Measurements from ENCODE around the gene NME2. TPM values are rescaled to one million over a fixed set of nuclear protein-coding genes. Genes with fewer than 3 reads are reported as not detected.
"Not testable (repeated sequence)": the region's sequence is repeated elsewhere in the genome, so short reads cannot be mapped to it uniquely, and the experiment has no call there.

The NME2 gene
- total RNA-seq, 2 experiments from 2014 or later, result 790 to 814 TPM

DNA sequence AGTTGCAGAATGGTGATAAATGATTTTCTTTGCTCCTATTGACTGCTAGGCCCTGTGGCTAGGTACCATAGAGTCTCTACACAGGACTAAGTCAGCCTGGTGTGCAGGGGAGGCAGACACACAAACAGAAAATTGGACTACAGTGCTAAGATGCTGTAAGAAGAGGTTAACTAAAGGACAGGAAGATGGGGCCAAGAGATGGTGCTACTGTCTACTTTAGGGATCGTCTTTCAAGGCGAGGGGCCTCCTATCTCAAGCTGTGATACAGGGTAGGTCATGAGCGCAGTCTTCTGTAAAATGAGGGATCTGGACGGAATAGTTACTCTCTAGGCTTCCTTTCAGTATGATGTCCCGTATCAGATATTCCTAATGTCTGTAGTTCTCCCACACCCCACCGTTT is 12.0 kb upstream of the NME2 start:
- no peak for DNase-seq
- no peak overlapping the region for H3K27ac Mint-ChIP-seq
- CTCF ChIA-PET, result interaction anchor here (1.2 to 4.3 kb wide), 6 partner anchors 10 to 152 kb away, joined by 4 to 124 read pairs (median 22); partner anchors contain the start of genes NME2 and SPAG9
- H3K27me3 Mint-ChIP-seq, result no peaks in the 10 kb centered on the region
- peaks cover 21% of the 10 kb centered on the region for H3K36me3 Mint-ChIP-seq
- H3K9me3 Mint-ChIP-seq, result no peaks in the 10 kb centered on the region
- no peak overlapping the region for H3K4me3 Mint-ChIP-seq
- peaks cover 19% of the 10 kb centered on the region for H3K4me1 Mint-ChIP-seq (ENCODE audit: low read depth)
- POLR2A ChIA-PET, result interaction anchor here (1.0 to 1.3 kb wide), 3 partner anchors 11 to 107 kb away, joined by 3 to 16 read pairs (median 4); partner anchors contain the start of gene NME2
- intact Hi-C loops (cut with micrococcal nuclease), result loop anchor here (5.0 kb wide), 1 partner anchor 302 kb away; no protein-coding TSS in a partner anchor

DNA sequence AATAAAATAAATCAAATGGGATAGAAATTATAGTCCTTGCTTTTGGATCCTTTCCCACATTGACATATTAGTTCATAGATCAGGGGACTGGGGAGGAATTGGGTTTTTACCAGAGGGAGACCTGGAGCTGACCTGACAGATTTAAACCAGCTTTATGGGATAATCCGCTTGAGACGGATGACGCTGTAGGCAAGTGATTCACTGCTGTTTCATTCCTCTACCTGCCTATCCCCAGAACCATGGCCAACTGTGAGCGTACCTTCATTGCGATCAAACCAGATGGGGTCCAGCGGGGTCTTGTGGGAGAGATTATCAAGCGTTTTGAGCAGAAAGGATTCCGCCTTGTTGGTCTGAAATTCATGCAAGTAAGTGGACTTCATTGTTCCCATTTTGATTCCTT is 10.8 kb upstream of the NME2 start:
- peak overlapping the region; percentile 32 for H3K4me3 Mint-ChIP-seq

DNA sequence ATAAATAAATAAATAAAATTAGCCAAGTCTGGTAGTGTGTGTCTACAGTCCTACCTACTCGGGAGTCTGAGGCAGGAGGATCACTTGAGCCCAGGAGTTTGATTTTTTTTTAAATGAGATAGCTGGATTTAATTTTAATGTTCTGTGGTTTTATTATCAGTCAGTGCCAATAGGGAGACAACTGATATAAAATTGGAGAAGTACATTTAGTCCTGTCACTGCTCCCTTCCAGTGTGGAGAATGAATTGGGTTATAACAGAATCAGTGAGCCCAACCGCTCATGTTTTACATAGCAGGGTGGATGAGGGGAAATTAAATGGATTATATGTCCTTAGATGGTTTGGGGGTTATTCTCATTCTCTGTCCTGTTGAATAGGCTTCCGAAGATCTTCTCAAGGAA is 6.6 kb upstream of the NME2 start:
- DNase-seq, result no peak
- ChIA-PET POLR2A (interaction anchor here (0.7 kb wide), 1 partner anchor 208 kb away, joined by 3 read pairs; no protein-coding TSS in a partner anchor), CTCF (no interaction called here)
- H3K27me3 Mint-ChIP-seq, result no peaks in the 10 kb centered on the region
- peaks cover 19% of the 10 kb centered on the region for H3K4me1 Mint-ChIP-seq (ENCODE audit: low read depth)
- intact Hi-C loops (cut with micrococcal nuclease), result no loop called here
- H3K27ac Mint-ChIP-seq, result no peak overlapping the region
- H3K4me3 Mint-ChIP-seq, result no peak overlapping the region
- no peaks in the 10 kb centered on the region for H3K9me3 Mint-ChIP-seq
- H3K36me3 Mint-ChIP-seq, result peaks cover 46% of the 10 kb centered on the region

More for the DNA sequence above, 10.8 kb upstream of the NME2 start:
- Mint-ChIP-seq H3K27me3 (no peaks in the 10 kb centered on the region), H3K36me3 (peaks cover 28% of the 10 kb centered on the region), H3K27ac (no peak overlapping the region), H3K9me3 (no peaks in the 10 kb centered on the region), H3K4me1 (ENCODE audit: low read depth) (peaks cover 19% of the 10 kb centered on the region)
- intact Hi-C loops (cut with micrococcal nuclease), result no loop called here
- CTCF ChIA-PET, result interaction anchor here (0.5 to 4.2 kb wide), 2 partner anchors 8 to 134 kb away, joined by 3 to 41 read pairs; partner anchors contain the start of gene NME2
- no peak for DNase-seq
- POLR2A ChIA-PET, result interaction anchor here (1.0 kb wide), 1 partner anchor 10 kb away, joined by 3 read pairs; no protein-coding TSS in a partner anchor

DNA sequence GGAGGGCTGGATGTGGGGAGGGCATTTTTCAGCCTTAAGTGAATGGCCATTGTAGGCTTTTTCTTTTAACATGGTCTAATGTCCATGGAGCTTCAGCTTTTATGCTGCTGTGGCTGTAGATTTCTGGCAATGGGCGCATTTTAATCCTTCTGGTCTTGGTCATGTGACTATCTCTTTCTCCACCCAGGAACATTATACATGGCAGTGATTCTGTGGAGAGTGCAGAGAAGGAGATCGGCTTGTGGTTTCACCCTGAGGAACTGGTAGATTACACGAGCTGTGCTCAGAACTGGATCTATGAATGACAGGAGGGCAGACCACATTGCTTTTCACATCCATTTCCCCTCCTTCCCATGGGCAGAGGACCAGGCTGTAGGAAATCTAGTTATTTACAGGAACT is 4.7 kb upstream of the NME2 start:
- no peak for DNase-seq
- Mint-ChIP-seq H3K4me1 (ENCODE audit: low read depth) (peaks cover 19% of the 10 kb centered on the region), H3K27ac (no peak overlapping the region), H3K27me3 (no peaks in the 10 kb centered on the region), H3K9me3 (no peaks in the 10 kb centered on the region), H3K36me3 (peaks cover 37% of the 10 kb centered on the region), H3K4me3 (no peak overlapping the region)
- intact Hi-C loops (cut with micrococcal nuclease), result no loop called here
- CTCF ChIA-PET, result interaction anchor here (5.7 kb wide), 1 partner anchor 7 kb away, joined by 41 read pairs; the partner anchor contains the start of gene NME1
- POLR2A ChIA-PET, result interaction anchor here (1.4 kb wide), 1 partner anchor 99 kb away, joined by 4 read pairs; the partner anchor contains the start of gene UTP18

DNA sequence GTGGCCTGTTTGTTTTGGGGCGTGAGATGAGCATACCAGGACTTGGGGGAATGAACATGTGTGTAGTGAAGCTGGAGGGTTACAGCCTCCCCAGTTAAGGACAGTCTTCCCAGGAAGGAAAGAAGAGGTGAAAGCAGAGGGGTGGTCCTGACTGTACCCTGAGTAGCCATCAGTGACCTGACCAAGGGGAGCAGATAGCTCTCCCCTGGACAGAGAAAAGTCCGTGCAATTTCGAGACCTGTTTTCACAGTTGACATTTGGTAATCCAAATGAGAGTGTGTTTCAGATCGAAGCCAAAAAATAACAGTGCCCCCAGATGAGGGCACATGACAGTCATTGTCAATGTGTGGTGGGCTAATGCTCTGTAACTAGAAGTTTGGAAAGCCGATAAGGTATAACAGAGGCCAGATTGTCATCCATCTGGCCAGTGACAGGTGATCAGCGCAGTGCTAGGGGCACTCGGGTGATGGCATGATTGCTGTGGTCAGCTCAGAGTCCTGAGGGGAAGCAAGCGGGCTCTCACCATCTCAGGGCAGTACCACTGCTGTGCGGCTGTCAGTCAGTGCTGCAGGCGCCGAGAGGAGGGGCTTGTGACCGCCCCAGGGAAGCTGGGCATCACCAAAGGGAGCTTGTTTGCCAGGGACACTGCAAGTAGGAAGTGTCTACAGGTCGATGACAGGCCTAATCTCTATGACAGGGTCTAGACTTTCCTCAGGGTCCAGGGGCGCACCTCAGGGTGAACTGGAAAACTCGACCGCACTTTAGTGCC is 1.1 kb upstream of the NME2 start:
- Mint-ChIP-seq H3K27ac (peak overlapping the region; percentile 89), H3K9me3 (no peaks in the 10 kb centered on the region), H3K36me3 (peaks cover 41% of the 10 kb centered on the region), H3K27me3 (no peaks in the 10 kb centered on the region), H3K4me3 (peak overlapping the region; percentile 82), H3K4me1 (ENCODE audit: low read depth) (peaks cover 29% of the 10 kb centered on the region)
- intact Hi-C loops (cut with micrococcal nuclease), result loop anchor here (5.0 kb wide), 1 partner anchor 163 kb away; no protein-coding TSS in a partner anchor
- POLR2A ChIA-PET, result interaction anchor here (0.6 to 2.1 kb wide), 5 partner anchors 10 to 299 kb away, joined by 3 to 16 read pairs (median 3); partner anchors contain the start of genes NME1 and TOB1
- CTCF ChIA-PET, result interaction anchor here (1.0 to 5.7 kb wide), 5 partner anchors 11 to 165 kb away, joined by 3 to 41 read pairs (median 4); partner anchors contain the start of genes NME1 and SPAG9
- DNase-seq, result no peak

- Mint-ChIP-seq H3K36me3 (peaks cover 38% of the 10 kb centered on the region), H3K27me3 (no peaks in the 10 kb centered on the region), H3K4me3 (peak overlapping the region; percentile 82), H3K4me1 (ENCODE audit: low read depth) (peaks cover 29% of the 10 kb centered on the region), H3K27ac (peak overlapping the region; percentile 89), H3K9me3 (no peaks in the 10 kb centered on the region)
- intact Hi-C loops (cut with micrococcal nuclease), result loop anchor here (1.0 to 5.0 kb wide), 4 partner anchors 12 to 163 kb away; partner anchors contain the start of genes MBTD1, NME1 and UTP18
- DNase-seq, result no peak
- ChIA-PET POLR2A (interaction anchor here (0.6 to 2.1 kb wide), 5 partner anchors 11 to 300 kb away, joined by 3 to 16 read pairs (median 3); partner anchors contain the start of genes NME1 and TOB1), CTCF (interaction anchor here (0.7 to 5.7 kb wide), 7 partner anchors 11 to 183 kb away, joined by 3 to 41 read pairs (median 4); partner anchors contain the start of genes NME1 and SPAG9)
Observed at GRCh38 chr17:51165680-51166197, 472 bp upstream of the NME2 start.

DNA sequence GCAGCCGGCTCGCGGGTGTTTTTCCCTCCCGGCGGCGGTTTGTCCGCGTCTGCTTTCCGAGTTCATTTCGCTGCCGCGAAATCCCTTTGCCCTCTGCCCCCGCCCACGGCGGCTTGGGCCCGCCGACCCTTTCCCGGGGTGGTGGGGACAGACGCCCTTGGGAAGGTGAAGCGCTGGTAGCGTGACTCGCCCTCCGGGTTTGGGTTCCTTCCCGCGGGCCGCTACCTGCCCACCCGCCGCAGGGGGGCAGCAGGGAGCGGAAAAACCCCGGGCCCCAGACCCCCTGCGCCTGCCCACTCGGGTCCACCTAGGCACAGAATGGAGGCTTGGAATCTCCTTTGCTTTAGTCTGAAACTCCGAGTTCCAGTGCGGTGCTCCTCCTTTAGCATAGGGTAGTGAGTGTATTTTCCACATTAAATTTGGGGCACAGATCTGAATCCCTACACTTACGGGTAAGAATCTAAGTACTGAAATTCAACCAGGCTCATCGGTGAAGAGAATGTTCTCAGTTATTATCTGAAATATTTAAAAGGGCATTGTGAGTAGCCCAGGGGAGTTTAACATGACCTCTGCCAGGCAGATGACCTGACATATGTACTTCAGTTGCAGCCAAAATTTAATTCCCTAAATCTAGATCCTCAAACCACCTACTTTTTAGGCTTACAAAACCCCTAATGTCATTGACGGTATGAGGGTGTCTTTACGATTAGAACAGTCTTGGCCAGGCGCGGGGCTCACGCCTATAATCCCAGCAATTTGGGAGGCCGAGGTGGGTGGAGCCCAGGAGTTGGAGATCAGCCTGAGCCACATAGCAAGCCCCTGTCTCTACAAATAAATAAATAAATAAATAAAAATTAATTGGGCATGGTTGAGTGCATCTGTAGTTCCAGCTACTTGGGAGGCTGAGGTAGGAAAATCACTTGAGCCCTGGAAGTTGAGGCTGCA is 1.0 kb downstream of the NME2 start:
- H3K4me3 Mint-ChIP-seq, result peak overlapping the region; percentile 79
- H3K4me1 Mint-ChIP-seq (ENCODE audit: low read depth), result peaks cover 29% of the 10 kb centered on the region
- H3K27ac Mint-ChIP-seq, result peak overlapping the region; percentile 82
- intact Hi-C loops (cut with micrococcal nuclease), result loop anchor here (1.0 to 5.0 kb wide), 4 partner anchors 14 to 165 kb away; partner anchors contain the start of genes MBTD1, NME1 and UTP18
- DNase-seq, result peak; percentile 80
- CTCF ChIA-PET, result no interaction called here
- POLR2A ChIA-PET, result interaction anchor here (1.6 to 2.1 kb wide), 2 partner anchors 14 to 301 kb away, joined by 3 to 16 read pairs; partner anchors contain the start of genes NME1 and TOB1
- H3K9me3 Mint-ChIP-seq, result no peaks in the 10 kb centered on the region
- no peaks in the 10 kb centered on the region for H3K27me3 Mint-ChIP-seq
- peaks cover 35% of the 10 kb centered on the region for H3K36me3 Mint-ChIP-seq

- Mint-ChIP-seq H3K9me3 (no peaks in the 10 kb centered on the region), H3K4me1 (ENCODE audit: low read depth) (peaks cover 29% of the 10 kb centered on the region), H3K36me3 (peaks cover 34% of the 10 kb centered on the region), H3K27ac (peak overlapping the region; percentile 57), H3K27me3 (no peaks in the 10 kb centered on the region), H3K4me3 (no peak overlapping the region)
- ChIA-PET POLR2A (no interaction called here), CTCF (interaction anchor here (1.7 kb wide), 1 partner anchor 16 kb away, joined by 6 read pairs; the partner anchor contains the start of gene NME1)
- no peak for DNase-seq
- intact Hi-C loops (cut with micrococcal nuclease), result loop anchor here (5.0 kb wide), 1 partner anchor 167 kb away; no protein-coding TSS in a partner anchor
Observed at GRCh38 chr17:51169340-51169739, 3.1 kb downstream of the NME2 start.

DNA sequence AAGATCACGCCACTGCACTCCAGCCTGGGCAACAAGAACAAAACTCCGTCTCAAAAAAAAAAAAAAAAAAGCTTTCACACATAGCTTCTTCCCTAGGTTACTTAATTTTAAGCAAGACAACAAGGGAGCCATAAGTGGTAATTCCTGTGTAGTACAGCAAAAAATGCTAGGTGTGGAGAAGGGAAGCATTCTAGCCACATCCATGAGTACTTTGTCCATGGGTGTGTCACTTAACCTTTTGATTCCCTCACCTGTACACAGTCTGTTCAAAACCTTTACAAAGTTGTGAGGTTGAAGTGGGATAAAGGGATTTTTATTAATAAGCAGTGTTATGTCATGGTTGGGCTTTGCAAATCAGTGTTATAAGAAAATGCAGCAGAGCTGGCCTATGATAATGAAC is 4.5 kb downstream of the NME2 start:
- intact Hi-C loops (cut with micrococcal nuclease), result no loop called here
- ChIA-PET POLR2A (interaction anchor here (0.6 to 1.0 kb wide), 3 partner anchors 8 to 96 kb away, joined by 3 to 4 read pairs (median 4); no protein-coding TSS in a partner anchor), CTCF (no interaction called here)
- no peaks in the 10 kb centered on the region for H3K27me3 Mint-ChIP-seq
- no peaks in the 10 kb centered on the region for H3K9me3 Mint-ChIP-seq
- no peak for DNase-seq
- H3K4me3 Mint-ChIP-seq, result no peak overlapping the region
- no peak overlapping the region for H3K27ac Mint-ChIP-seq
- peaks cover 22% of the 10 kb centered on the region for H3K4me1 Mint-ChIP-seq (ENCODE audit: low read depth)
- H3K36me3 Mint-ChIP-seq, result peaks cover 34% of the 10 kb centered on the region

GRCh38 chr17:51172030-51172429 is 5.8 kb downstream of the NME2 start:
- H3K27me3 Mint-ChIP-seq; H3K9me3 Mint-ChIP-seq; intact Hi-C loops (cut with micrococcal nuclease); POLR2A ChIA-PET; H3K4me3 Mint-ChIP-seq; H3K27ac Mint-ChIP-seq; DNase-seq: not testable (repeated sequence)
- CTCF ChIA-PET, result interaction anchor here (0.7 to 1.1 kb wide), 2 partner anchors 13 to 168 kb away, joined by 3 read pairs; no protein-coding TSS in a partner anchor
- peaks cover 18% of the 10 kb centered on the region for H3K4me1 Mint-ChIP-seq (ENCODE audit: low read depth)
- H3K36me3 Mint-ChIP-seq, result peaks cover 34% of the 10 kb centered on the region

DNA sequence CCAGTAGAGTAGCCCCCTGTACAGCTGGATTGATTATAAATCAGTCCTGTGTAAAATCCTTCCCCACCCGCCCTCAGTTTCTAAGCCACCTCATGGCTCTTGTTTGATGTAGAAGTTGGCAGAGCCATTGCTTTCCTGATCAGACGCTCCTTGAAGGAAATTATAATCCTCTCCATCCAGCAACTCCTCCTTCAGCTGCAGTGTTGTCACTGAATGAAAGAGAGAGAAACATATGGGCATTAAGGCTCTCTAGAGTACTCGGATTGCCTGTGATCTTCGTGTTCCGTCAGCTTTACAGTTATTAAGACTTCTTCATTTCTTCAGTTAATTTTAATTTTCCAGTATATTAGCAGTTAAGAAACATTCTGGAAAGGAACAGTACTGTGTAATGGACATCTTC is 14.3 kb downstream of the NME2 start:
- POLR2A ChIA-PET, result no interaction called here
- no peak for DNase-seq
- Mint-ChIP-seq H3K27ac (no peak overlapping the region), H3K9me3 (no peaks in the 10 kb centered on the region), H3K4me3 (no peak overlapping the region), H3K36me3 (peaks cover 7% of the 10 kb centered on the region), H3K4me1 (ENCODE audit: low read depth) (no peaks in the 10 kb centered on the region), H3K27me3 (no peaks in the 10 kb centered on the region)
- intact Hi-C loops (cut with micrococcal nuclease), result no loop called here
- CTCF ChIA-PET, result interaction anchor here (0.6 kb wide), 1 partner anchor 16 kb away, joined by 3 read pairs; no protein-coding TSS in a partner anchor
